Stimulated activated naive CD4-positive, alpha-beta T cell treated with Interleukin-2 at 50 U/mL for 16 hours (primary cell): ENCODE data around the gene PAK1.

Source experiments
- DNase-seq: peaks from one replicate; lab custom pipeline; 2025; lab: John Stamatoyannopoulos, UW

Gene PAK1

DNA sequence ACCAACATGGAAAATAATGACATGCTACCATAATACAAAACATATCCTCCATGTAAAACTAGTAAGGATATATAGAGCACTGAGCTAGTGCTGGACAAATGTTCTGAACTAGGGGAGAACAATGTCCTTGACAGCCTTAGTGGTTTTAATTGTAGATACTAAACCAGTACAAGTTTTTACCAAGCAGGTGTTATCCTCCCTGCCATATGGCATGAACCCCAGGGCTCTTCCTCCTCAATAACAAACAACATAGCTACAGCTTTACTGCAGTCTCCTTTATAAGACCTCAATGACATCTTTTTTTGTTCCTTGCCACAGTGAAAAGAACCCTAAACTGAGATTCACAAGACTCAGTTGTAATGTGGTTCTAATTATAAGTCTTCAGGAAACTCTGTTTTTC is 102.2 kb downstream of the PAK1 start:
- no peak for DNase-seq

DNA sequence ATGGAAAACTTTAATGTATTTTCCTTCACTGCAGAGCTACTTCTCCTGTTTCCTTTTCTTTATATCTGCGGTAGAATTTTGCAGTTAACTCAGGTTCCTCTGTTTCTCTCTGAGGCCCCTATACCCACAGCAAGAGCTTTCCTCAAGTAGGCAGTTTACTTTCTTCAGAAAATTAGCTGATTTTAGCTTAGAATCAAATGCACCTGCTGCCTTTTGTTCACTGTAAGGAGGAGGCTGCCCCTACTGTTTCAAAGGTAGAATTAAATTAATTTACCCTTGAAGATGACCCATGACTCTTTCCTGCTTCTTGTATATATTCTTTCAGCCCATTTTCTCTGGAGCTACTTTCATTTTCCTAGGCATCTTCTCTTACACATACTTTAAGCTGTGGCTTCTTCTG is 103.7 kb downstream of the PAK1 start:
- DNase-seq, result no peak

DNA sequence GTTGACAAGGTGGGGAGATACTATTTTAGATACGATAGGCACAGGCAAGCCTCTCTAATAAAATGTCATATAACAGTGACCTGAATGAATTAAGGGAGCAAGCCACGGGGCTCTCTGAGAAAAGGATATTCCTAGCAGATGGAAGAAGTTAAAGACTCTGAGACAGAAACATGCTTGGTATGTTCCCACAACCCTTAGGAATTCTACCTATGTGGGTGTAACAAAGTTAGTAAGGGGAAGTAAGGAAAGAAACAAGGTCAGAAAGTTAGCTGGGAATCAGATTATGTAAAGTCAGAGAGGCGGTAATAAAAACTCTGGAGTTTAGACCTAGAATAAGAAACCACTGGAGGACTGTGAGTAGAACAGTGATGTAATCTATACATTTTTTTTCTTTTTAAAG is 112.7 kb downstream of the PAK1 start:
- no peak for DNase-seq

GRCh38 chr11:77359481-77359880 is 114.4 kb downstream of the PAK1 start:
- DNase-seq, result no peak

DNA sequence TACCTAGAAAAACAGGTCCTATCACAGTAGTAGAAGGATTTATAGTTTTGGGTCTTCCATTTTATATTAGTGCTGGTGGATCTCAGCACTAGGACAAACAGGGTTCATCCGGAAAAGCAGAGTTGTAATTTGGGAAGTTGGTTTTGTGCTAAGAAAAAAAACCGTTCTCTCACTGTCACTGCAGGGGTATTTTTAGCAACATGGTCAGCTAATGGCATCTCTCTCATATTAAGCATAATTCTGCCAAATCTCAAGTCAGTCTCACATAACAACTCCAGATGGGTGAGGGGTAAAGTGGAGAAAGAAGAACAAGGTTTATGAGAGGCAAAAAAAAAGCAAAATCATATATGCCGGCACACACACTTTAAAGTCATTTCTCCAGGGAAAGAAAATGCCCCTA is 120.8 kb downstream of the PAK1 start:
- DNase-seq, result no peak

- no peak for DNase-seq
Measured at GRCh38 chr11:77351281-77351886, 122.5 kb downstream of the PAK1 start.

- no peak for DNase-seq
Measured at GRCh38 chr11:77347948-77348347, 125.9 kb downstream of the PAK1 start.

DNA sequence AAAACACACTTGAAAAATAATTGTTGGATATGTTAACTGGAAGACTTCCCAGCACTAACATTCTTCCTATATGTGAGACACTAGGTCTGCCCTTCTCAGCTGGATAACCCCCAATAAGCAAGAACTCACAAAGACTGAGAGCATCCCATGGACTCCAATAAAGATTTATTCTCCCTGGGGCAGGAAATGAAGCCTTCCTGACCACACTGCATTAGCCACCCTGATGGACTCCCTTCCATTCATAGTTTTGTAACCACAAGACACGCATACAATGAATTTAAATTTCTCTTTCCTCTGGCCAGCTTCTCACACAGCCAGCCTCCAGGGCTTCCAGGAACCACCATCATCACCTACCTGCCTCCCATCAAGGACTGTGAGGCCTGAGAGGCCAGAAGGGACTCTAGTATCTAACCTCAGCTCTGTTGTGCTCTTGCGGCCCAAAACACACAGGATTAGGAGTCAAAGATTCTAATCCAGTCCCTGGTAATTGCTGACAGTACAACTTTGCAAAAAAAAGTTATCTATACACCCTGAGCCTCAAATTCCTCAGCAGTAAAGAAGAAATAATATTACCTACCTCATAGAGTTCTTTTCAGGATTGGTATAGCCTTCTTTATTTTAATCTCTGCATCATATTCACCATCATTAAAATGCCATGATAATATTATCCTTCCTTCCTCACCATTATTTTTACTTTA is 126.8 kb downstream of the PAK1 start:
- DNase-seq, result no peak

GRCh38 chr11:77345621-77346020 is 128.3 kb downstream of the PAK1 start:
- DNase-seq, result no peak

DNA sequence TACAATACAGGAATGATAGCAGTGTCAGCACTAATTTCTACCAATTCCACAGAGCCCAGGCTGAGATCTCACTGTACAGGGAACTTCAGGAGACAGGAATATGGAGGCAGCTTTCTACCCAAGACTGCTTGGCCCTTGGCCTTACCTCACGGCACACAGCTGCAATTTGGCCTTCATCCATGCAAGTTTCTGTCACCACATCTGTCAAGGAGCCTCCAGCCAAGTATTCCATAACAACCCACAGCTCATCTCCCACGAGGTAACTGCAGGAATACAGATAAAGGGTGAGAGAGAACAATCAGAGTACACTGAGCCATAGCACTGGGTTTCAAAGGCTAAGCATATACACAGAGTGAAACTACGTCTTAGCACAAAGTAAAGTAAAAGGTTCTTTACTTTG is 133.4 kb downstream of the PAK1 start:
- no peak for DNase-seq

DNA sequence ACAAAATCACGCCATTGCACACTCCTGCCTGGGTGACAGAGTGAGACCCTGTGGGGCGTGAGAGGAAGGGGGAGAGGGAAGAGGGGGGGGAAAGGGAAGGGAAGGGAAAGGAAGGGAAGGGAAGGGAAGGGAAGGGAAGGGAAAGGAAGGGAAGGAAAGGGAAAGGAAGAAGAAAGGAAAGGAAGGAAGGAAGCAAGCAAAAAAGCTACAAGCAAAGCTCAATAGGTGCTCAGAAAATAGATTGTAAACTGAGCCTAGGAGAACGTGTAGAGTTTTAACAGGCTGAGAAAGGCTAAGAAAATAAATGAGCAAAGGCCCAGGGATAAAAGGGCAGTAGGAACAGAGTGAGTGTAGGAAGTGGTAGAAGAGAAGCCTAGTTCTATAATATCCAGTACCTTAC is 141.6 kb downstream of the PAK1 start:
- DNase-seq, result no peak

GRCh38 chr11:77325159-77325558 is 148.7 kb downstream of the PAK1 start:
- DNase-seq, result no peak

DNA sequence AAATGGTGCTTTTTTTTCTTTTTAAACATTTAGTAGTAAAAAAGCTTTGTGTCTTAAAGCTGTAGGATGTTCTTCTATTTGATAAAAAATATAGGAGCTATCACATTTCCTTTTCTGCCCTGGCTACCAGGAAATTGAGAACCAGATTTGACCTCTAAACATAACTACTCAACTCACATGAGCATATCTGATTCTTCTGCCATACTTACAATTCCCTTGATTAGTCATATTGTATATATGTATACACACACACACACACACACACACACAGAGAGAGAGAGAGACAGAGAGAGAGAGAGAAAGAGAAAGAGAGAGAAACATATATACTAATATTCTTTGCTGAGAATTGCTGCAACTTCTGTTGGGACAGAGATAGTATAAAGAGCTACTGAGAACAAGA is 149.4 kb downstream of the PAK1 start:
- no peak for DNase-seq

GRCh38 chr11:77322926-77323590 is 150.8 kb downstream of the PAK1 start:
- no peak for DNase-seq

DNA sequence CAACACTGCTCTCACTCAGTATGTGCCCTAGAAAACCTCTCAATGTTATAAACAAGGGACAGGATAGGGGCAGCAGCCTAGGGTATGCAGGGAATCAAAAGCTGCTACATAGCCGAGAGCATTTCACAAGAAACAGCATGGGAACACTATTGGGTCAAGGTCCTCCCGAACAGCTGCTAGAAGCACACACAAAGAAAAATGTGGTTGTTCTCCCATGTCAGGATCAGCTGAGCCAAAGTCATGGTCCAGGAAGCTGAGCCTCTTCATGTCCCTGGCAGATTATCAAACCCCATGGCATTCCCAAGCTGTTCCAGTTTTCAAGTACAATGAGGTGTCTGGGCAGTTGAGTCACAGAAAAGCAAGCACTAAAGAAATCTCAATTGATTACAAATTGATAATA is 151.4 kb downstream of the PAK1 start:
- no peak for DNase-seq

DNA sequence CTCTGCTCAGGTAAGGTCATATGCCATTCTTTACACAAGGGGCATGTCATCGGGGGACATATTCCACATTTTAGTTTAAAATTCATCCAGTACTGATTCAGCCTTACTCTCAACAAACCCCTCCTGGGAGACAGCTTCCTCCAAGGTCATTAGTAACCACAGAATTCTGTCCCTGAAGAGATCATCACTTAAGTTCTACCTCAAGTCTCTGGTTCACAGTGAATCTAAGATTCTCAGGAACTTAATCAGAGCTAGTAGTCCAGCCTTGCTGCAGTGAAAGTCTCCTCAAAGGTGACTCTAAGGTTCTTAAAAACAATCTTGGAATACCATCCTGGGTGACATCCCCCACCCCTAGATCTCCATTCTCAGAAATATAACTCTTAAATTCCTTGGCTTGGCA is 153.5 kb downstream of the PAK1 start:
- no peak for DNase-seq

GRCh38 chr11:77318600-77318999 is 155.3 kb downstream of the PAK1 start:
- no peak for DNase-seq

GRCh38 chr11:77316733-77317342 is 157.1 kb downstream of the PAK1 start:
- DNase-seq, result no peak

GRCh38 chr11:77312107-77312506 is 161.8 kb downstream of the PAK1 start:
- no peak for DNase-seq

- DNase-seq, result no peak
Measured at GRCh38 chr11:77311701-77312100, 162.2 kb downstream of the PAK1 start.

GRCh38 chr11:77310721-77311120 is 163.2 kb downstream of the PAK1 start:
- DNase-seq, result no peak

GRCh38 chr11:77309401-77310085 is 164.4 kb downstream of the PAK1 start:
- no peak for DNase-seq

GRCh38 chr11:77308838-77309237 is 165.1 kb downstream of the PAK1 start:
- DNase-seq, result no peak
